HG03039 (cell line): ENCODE measurements around the gene KLF2.

ENCODE experiments used
- ATAC-seq: cut with Tn5 transposase; IDR thresholded peaks from one replicate; pipeline ENCODE4 v1.9.1; 2021; ENCODE audit warnings: mild to moderate bottlenecking, moderate library complexity; ENCODE audit not compliant: unreplicated experiment

KLF2 gene

GRCh38 chr19:16375157-16375935, 50.7 kb downstream of the KLF2 start:
- no peak for ATAC-seq

GRCh38 chr19:16375936-16376185, 51.2 kb downstream of the KLF2 start:
- no peak for ATAC-seq

GRCh38 chr19:16376241-16376640, 51.6 kb downstream of the KLF2 start:
- ATAC-seq, result no peak

GRCh38 chr19:16376649-16377048, 52.0 kb downstream of the KLF2 start:
- ATAC-seq, result no peak

- ATAC-seq, result no peak
These were observed 52.9 kb downstream of the KLF2 start for GRCh38 chr19:16377521-16377920.
